ENCODE data around the gene XKRX. TPM values are rescaled to one million over a fixed set of nuclear protein-coding genes. Genes with fewer than 3 reads are reported as not detected.

XKRX gene
- total RNA-seq, 4 donors from 2014 or later: 20.4 to 42.5 (median 34.0) TPM

DNA sequence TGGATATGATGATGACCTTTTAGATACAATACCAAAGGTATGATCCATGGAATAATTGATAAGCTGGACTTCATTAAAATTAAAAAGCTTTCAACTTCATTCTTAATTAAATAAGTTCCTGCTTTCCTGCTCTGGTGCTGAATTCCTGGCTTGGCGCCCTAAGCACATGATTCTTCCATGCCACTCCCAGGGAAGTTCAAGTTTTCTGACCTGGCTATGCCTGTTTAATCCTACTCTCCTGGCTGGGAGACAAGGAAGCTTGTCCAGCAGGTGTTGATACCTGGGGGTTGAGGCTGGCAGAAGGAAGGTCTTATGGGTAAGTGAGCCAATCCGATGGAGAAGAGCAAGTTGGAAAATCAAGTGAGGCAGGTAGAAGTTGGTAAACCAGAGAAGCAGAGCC, 24.3 kb downstream of the XKRX start:
- no peaks in the 10 kb centered on the region for H3K4me1 ChIP-seq
- TF ChIP-seq POLR2A (IDR thresholded peaks at IDR 0.05): no peak
- TF ChIP-seq, protein P1, sequence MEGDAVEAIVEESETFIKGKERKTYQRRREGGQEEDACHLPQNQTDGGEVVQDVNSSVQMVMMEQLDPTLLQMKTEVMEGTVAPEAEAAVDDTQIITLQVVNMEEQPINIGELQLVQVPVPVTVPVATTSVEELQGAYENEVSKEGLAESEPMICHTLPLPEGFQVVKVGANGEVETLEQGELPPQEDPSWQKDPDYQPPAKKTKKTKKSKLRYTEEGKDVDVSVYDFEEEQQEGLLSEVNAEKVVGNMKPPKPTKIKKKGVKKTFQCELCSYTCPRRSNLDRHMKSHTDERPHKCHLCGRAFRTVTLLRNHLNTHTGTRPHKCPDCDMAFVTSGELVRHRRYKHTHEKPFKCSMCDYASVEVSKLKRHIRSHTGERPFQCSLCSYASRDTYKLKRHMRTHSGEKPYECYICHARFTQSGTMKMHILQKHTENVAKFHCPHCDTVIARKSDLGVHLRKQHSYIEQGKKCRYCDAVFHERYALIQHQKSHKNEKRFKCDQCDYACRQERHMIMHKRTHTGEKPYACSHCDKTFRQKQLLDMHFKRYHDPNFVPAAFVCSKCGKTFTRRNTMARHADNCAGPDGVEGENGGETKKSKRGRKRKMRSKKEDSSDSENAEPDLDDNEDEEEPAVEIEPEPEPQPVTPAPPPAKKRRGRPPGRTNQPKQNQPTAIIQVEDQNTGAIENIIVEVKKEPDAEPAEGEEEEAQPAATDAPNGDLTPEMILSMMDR (IDR thresholded peaks at IDR 0.05): no peak
- no peak for TF ChIP-seq EP300 (IDR thresholded peaks at IDR 0.05)
- no peak for TF ChIP-seq POLR2AphosphoS5 (IDR thresholded peaks at IDR 0.05)
- H3K36me3 ChIP-seq: no peaks in the 10 kb centered on the region
- H3K4me3 ChIP-seq: no peak overlapping the region
- H3K9me3 ChIP-seq: no peaks in the 10 kb centered on the region
- no peak for DNase-seq (ENCODE audit: low spot score in 2 of 2)
- no peak overlapping the region for H3K27ac ChIP-seq
- WGBS: 46% methylated on average over 2 of the region's 2 CpGs
- H3K27me3 ChIP-seq: no peaks in the 10 kb centered on the region

DNA sequence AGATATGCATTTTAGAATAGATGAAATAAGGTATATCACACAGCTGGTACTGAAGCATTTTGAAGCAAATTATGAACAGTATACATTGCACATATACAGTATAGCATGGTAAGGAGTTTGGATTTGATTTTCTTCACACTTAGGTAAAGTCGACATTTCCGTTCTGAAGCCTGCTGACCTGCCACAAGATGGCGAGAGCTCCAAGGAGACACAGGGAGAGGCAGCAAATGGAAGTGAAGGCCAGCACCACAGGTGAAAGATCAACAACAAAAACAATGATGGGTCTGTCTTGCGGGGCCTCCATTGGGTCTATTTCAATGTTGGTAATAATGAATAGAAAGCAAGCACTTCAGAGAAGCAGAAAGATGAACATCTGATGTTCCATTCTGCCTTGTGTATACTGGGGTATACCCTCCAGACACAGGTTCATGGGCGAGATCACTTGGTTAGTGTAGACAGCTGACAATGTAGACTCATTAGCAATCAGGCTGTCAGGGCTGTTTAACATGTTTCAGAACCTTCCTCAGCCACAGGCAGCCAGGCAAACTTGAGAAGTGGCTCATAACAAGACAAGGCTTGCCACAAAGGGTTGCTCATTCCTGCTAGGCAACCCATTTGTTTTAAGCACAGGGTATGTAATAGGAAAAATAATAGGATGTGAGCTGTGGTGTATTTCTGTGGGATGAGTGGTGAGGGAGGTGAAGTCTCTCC, 33.2 kb downstream of the XKRX start:
- H3K4me3 ChIP-seq: no peak overlapping the region
- H3K4me1 ChIP-seq: no peaks in the 10 kb centered on the region
- no peaks in the 10 kb centered on the region for H3K9me3 ChIP-seq
- H3K27ac ChIP-seq: no peak overlapping the region
- no peak for DNase-seq (ENCODE audit: low spot score in 2 of 2)
- H3K27me3 ChIP-seq: no peaks in the 10 kb centered on the region
- TF ChIP-seq POLR2A (IDR thresholded peaks at IDR 0.05) (no peak), EP300 (IDR thresholded peaks at IDR 0.05) (no peak)
- TF ChIP-seq, protein P1 (IDR thresholded peaks at IDR 0.05): peak in 1 of 2 donors; percentile 27
- WGBS: 23% methylated on average over 5 of the region's 5 CpGs
- no peaks in the 10 kb centered on the region for H3K36me3 ChIP-seq

DNA sequence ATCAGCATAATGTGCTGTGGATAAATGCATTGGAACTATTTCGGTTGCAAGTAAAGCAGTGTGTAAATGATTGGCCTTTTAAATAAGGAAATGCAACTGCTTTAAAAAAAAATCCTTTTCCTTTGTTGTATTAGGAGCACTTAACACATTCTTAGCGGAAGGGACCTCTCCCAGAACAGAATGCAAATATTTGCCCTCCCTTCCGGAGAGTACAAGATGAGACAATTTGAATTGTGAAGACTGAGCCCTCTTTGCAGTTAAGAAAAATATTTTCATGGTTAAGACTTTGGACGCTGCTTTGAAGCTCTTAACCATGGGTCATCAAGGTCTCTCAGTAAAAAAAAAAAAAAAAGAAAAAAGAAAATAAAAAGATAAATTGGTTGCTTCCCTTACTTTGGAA, 45.1 kb downstream of the XKRX start:
- no peaks in the 10 kb centered on the region for H3K9me3 ChIP-seq
- DNase-seq (ENCODE audit: low spot score in 2 of 2): no peak
- no peaks in the 10 kb centered on the region for H3K4me1 ChIP-seq
- TF ChIP-seq EP300 (IDR thresholded peaks at IDR 0.05): no peak
- TF ChIP-seq POLR2A (IDR thresholded peaks at IDR 0.05): no peak
- TF ChIP-seq, protein P1 (IDR thresholded peaks at IDR 0.05): no peak
- no peak for TF ChIP-seq POLR2AphosphoS5 (IDR thresholded peaks at IDR 0.05)
- no peak overlapping the region for H3K4me3 ChIP-seq
- 66% methylated on average over 4 of the region's 4 CpGs for WGBS
- no peaks in the 10 kb centered on the region for H3K36me3 ChIP-seq
- H3K27ac ChIP-seq: no peak overlapping the region
- H3K27me3 ChIP-seq: no peaks in the 10 kb centered on the region

DNA sequence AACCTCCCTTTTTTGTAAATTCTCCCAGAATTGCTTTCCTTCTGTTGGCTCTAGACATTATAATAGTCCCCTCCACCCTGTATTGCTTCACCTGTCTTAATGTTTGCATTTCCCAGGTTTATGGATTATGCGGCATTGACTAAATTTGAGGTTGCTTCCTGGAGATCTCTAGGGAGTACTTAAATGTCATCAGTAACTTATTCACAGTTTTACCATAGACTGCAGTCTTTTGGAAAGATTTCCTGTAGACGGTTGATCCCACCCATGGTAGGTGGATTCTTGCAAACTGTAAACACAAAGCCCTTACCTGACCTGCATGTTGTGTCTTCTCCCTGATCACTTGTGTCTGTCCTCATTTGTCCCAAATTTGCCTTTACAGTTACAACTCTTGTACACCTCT, 48.3 kb downstream of the XKRX start:
- Histone ChIP-seq H3K27ac (no peak overlapping the region), H3K36me3 (no peaks in the 10 kb centered on the region), H3K4me1 (no peaks in the 10 kb centered on the region), H3K4me3 (no peak overlapping the region), H3K27me3 (no peaks in the 10 kb centered on the region), H3K9me3 (no peaks in the 10 kb centered on the region)
- no peak for DNase-seq (ENCODE audit: low spot score in 2 of 2)
- 56% methylated on average over 2 of the region's 2 CpGs for WGBS
- no peak for TF ChIP-seq POLR2A (IDR thresholded peaks at IDR 0.05)
- no peak for TF ChIP-seq POLR2AphosphoS5 (IDR thresholded peaks at IDR 0.05)
- TF ChIP-seq, protein P1 (IDR thresholded peaks at IDR 0.05): no peak
- no peak for TF ChIP-seq EP300 (IDR thresholded peaks at IDR 0.05)

DNA sequence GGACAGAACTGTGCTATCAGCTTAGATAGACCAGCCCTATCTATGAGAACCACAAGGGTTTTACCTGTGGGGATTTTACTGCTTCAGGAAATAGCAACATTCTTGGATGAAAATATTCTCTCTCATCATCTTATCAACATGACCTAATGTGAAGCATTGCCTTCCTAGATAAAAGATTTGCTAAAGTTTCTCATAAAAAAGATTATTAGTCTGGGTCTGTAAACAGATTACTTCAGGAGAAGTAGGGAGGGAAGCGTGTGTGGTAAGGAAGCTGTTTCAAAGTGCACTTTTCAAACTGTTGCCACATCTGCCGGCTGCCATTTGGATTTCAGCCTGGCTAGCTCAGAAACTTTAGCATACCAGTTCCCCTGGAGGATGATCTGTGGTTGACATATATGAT, 54.4 kb downstream of the XKRX start, which contains the start of gene NOX1:
Gene NOX1 (minus strand): TSS at position 35 of the 400 bp plus-strand sequence. CDS start 220 bp downstream, outside the sequence.
- no peak for DNase-seq (ENCODE audit: low spot score in 2 of 2)
- Histone ChIP-seq H3K4me3 (no peak within 1 kb of the TSS), H3K36me3 (no peaks in the 10 kb centered on the region), H3K9me3 (no peaks in the 10 kb centered on the region), H3K27ac (no peak within 1 kb of the TSS), H3K27me3 (no peaks in the 10 kb centered on the region), H3K4me1 (no peaks in the 10 kb centered on the region)
- TF ChIP-seq EP300 (IDR thresholded peaks at IDR 0.05) (no peak), POLR2A (IDR thresholded peaks at IDR 0.05) (no peak), POLR2AphosphoS5 (IDR thresholded peaks at IDR 0.05) (no peak)
- TF ChIP-seq, protein P1 (IDR thresholded peaks at IDR 0.05): no peak
- WGBS: 50% methylated on average over 2 of the region's 2 CpGs
